HUES64 (cell line): ENCODE measurements around the gene TCF3.
A peak's percentile ranks its signal among the peaks of the same experiment; 100 is the strongest.

Experiments
- H3K27ac ChIP-seq: 2 replicates; pipeline ENCODE4 v1.7.0; 2013; ENCODE audit warnings: low read depth, low read length, inconsistent platforms
- H3K27me3 ChIP-seq: 2 replicates; pipeline ENCODE4 v1.6.1; 2013; ENCODE audit warnings: mild to moderate bottlenecking, low read length; ENCODE audit not compliant: insufficient read depth
- H3K36me3 ChIP-seq: 2 replicates; pipeline ENCODE4 v1.6.1; 2013; ENCODE audit warnings: mild to moderate bottlenecking, low read length; ENCODE audit not compliant: insufficient read depth
- H3K4me1 ChIP-seq: 2 replicates; pipeline ENCODE4 v1.6.1; 2013; ENCODE audit warnings: mild to moderate bottlenecking, low read length, moderate library complexity; ENCODE audit not compliant: insufficient read depth
- H3K4me3 ChIP-seq: 2 replicates; pipeline ENCODE4 v1.5.1; 2013; ENCODE audit warnings: mild to moderate bottlenecking, low read length, moderate library complexity
- H3K9ac ChIP-seq: 2 replicates; pipeline ENCODE4 v1.6.1; 2013; ENCODE audit warnings: mild to moderate bottlenecking, low read depth, low read length
- H3K9me3 ChIP-seq: 2 replicates; pipeline ENCODE4 v1.6.1; 2013; ENCODE audit warnings: low read depth, low read length; ENCODE audit not compliant: insufficient read depth
- WGBS: fragments of 150-250, 120-280 bp; methylation state at CpG from one replicate; pipeline ENCODE4 v1.1.7; 2013; ENCODE audit warnings: missing lambda C conversion rate; 5-methylcytosine and 5-hydroxymethylcytosine counted together

Gene TCF3

DNA sequence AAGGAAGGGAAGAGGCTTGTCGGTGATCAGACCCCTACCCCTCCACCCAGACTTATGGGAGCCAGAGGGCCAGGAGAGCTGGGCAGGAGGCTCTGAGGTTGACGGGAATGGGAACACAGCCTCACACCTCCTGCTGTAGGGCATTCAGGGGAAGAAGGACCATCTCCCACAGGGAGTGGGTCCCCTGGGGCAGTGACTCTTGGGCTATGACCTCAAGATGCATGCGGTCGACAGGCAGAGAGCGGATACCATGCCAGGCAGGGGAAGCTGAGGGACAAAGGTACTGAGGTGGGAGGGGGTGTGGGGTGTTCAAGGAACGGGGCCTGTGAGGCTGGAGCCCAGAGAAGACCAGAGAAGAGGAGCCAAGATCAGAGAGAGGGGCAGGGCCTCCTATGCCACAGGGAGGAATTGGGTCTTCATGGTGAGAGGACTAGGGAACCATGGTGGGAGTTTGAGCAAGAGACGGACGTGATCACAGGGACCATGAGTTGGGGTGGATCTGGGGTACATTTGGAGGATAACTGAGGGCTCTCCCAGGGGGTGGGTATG is 4.6 kb upstream of the TCF3 start:
- H3K27ac ChIP-seq, result no peak overlapping the region
- no peak overlapping the region for H3K9ac ChIP-seq
- H3K36me3 ChIP-seq, result no peaks in the 10 kb centered on the region
- WGBS, result 88% methylated on average over 7 of the region's 8 CpGs
- no peaks in the 10 kb centered on the region for H3K9me3 ChIP-seq
- no peaks in the 10 kb centered on the region; the same call in 1 of the 2 replicates for H3K27me3 ChIP-seq
- no peak overlapping the region for H3K4me3 ChIP-seq
- H3K4me1 ChIP-seq, result no peaks in the 10 kb centered on the region

DNA sequence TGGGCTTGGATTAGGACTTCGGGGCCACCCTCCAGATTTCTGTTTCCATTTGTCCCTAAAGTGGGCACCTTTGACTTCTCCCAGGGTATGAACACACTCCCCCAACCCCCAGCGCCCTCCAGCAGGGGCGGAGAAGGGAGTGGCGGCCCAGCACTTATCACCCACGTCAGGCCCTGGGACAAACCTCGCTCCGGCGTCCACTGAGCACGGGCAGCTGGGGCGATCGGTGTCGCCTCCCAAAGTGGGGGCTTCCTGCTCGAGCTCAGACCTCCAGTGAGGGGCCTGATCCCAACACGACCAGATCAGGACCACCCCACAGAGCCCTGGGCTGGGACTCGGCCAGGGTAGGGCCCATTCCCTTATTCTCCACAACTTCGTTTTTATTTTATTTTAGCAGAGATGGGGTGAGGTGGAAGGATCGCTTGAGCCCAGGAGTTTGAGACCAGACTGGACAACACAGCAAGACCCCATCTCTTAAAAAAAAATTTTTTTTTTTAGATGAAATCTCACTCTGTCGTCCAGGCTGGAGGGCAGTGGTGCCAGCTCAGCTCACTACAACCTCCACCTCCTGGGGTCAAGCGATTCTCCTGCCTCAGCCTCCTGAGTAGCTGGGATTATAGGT is 3.7 kb upstream of the TCF3 start:
- H3K27me3 ChIP-seq, result no peaks in the 10 kb centered on the region; the same call in 1 of the 2 replicates
- H3K4me3 ChIP-seq, result no peak overlapping the region
- no peaks in the 10 kb centered on the region for H3K36me3 ChIP-seq
- no peak overlapping the region for H3K27ac ChIP-seq
- H3K9ac ChIP-seq, result no peak overlapping the region
- H3K9me3 ChIP-seq, result no peaks in the 10 kb centered on the region
- 88% methylated on average over 17 of the region's 19 CpGs for WGBS
- H3K4me1 ChIP-seq, result no peaks in the 10 kb centered on the region

GRCh38 chr19:1655131-1655981 is 2.9 kb upstream of the TCF3 start:
- Histone ChIP-seq H3K36me3 (no peaks in the 10 kb centered on the region), H3K4me3 (no peak overlapping the region), H3K27me3 (no peaks in the 10 kb centered on the region; the same call in 1 of the 2 replicates), H3K9me3 (no peaks in the 10 kb centered on the region), H3K4me1 (no peaks in the 10 kb centered on the region), H3K27ac (no peak overlapping the region), H3K9ac (no peak overlapping the region)
- WGBS, result 90% methylated on average over 34 of the region's 34 CpGs

DNA sequence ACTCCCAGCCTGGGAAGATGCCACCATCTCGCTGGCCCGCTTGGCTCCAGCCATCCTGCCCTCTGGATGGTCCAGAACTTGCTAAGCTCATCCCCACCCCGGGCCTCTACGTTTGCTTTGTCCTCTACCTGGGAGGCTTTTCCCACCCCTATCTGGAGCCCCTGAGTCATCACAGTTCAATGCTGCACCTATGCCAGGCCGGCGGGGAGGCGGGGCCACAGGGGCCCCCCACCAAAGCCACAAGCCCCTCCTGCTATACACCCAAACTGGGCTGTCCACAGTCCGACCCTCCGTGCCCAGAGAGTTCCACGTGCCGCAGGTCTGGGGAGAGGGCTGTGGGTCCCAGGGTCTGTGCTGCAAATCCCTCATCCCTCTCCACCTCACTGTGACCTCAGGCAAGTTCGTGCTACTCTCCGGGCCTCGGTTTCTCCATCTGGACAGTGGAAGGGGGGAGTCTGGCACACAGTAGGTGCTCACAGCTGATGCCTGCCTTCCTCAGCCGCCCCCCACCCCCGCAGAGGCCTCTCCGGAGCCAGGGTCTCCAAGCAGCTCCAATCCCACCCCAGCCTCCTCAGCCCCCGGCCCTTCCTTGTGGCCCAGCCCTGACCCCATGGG is 1.9 kb upstream of the TCF3 start:
- peaks cover 8% of the 10 kb centered on the region for H3K36me3 ChIP-seq
- no peaks in the 10 kb centered on the region; the same call in 1 of the 2 replicates for H3K27me3 ChIP-seq
- H3K4me3 ChIP-seq, result no peak overlapping the region
- H3K9ac ChIP-seq, result no peak overlapping the region
- no peak overlapping the region for H3K27ac ChIP-seq
- H3K4me1 ChIP-seq, result no peaks in the 10 kb centered on the region
- WGBS, result 87% methylated on average over 18 of the region's 18 CpGs
- H3K9me3 ChIP-seq, result no peaks in the 10 kb centered on the region

DNA sequence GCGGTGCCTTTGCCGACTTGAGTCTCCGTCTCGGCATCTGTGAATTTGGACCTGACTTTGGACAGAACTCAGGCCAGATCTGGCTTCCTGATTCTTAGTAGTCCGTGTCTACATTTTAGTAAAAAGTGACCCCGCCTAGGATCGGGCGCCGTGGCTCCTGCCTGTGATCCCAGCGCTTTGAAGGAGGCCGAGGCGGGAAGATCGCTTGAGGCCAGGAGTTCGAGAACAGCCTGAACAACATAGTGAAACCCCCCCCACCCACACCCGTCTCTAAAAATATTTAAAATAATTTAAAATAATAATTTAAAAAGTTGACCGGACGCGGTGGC is 849 bp upstream of the TCF3 start:
- H3K27ac ChIP-seq, result 0 out of 2 replicates have a peak overlapping the region, but pooled peaks have one; percentile 32
- WGBS, result 35% methylated on average over 17 of the region's 18 CpGs
- H3K9ac ChIP-seq, result peak overlapping the region; percentile 98
- no peaks in the 10 kb centered on the region for H3K9me3 ChIP-seq
- peak overlapping the region; percentile 70 for H3K4me3 ChIP-seq
- H3K36me3 ChIP-seq, result peaks cover 18% of the 10 kb centered on the region
- no peaks in the 10 kb centered on the region for H3K4me1 ChIP-seq
- H3K27me3 ChIP-seq, result no peaks in the 10 kb centered on the region

GRCh38 chr19:1651568-1652291 is 685 bp downstream of the TCF3 start:
- H3K36me3 ChIP-seq, result peaks cover 31% of the 10 kb centered on the region
- H3K27me3 ChIP-seq, result no peaks in the 10 kb centered on the region
- no peaks in the 10 kb centered on the region for H3K9me3 ChIP-seq
- H3K27ac ChIP-seq, result peak overlapping the region; percentile 97
- peak overlapping the region; percentile 93 for H3K9ac ChIP-seq
- no peaks in the 10 kb centered on the region for H3K4me1 ChIP-seq
- peak overlapping the region; percentile 77 for H3K4me3 ChIP-seq
- under 1% methylated on average over 98 of the region's 101 CpGs for WGBS

- H3K4me3 ChIP-seq, result peak overlapping the region; percentile 77
- peaks cover 40% of the 10 kb centered on the region for H3K36me3 ChIP-seq
- 2% methylated on average over 36 of the region's 36 CpGs for WGBS
- peak overlapping the region; percentile 93 for H3K9ac ChIP-seq
- no peaks in the 10 kb centered on the region for H3K4me1 ChIP-seq
- peak overlapping the region; percentile 97 for H3K27ac ChIP-seq
- no peaks in the 10 kb centered on the region for H3K27me3 ChIP-seq
- H3K9me3 ChIP-seq, result no peaks in the 10 kb centered on the region
These were observed 1.5 kb downstream of the TCF3 start for GRCh38 chr19:1650650-1651567.

DNA sequence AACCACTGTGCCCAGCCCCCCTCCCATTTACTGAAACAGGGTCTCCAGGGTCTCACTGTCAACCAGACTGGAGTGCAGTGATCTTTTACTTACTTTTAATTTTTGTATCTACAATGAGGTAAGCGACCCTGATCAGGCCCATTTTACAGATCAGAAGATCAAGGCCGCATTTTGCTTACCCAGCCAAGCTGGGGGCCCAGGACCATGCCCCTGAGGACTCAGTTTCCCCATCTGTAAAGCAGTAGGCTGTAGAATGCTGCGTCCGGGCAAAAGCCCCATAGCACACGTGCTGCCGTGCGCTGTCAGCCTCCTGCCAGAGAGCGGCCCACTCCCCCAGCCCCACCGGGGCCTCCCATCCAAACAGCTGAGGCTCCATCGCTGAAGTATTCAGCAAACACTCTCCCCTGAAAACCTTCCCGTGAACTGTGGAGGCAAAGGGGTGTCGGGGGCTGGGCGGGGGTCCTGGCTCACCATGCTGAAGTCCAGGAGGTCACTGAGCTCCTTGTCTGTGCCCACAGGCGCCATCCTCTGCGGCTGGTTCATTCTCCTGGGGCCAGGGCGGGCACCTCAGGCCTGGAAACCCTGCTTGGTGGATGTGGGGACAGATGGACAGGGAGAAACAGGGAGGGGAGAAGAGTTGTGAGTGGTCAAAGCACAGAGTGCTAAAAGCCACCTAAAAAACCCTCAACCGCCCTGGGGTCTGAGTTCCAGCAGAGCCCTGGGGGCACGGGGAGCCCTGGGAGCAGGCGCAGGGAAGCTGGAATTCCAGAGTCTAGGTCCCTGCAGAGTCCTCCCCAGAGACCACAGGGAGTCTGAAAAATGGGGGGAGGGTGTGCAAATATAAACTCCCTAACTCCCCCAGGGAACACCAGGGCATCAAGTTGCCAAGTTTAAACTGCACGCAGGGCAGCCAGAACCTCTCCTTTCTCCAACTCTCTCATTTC is 2.4 kb downstream of the TCF3 start:
- no peaks in the 10 kb centered on the region for H3K4me1 ChIP-seq
- peak overlapping the region; percentile 77 for H3K4me3 ChIP-seq
- peaks cover 49% of the 10 kb centered on the region for H3K36me3 ChIP-seq
- peak overlapping the region; percentile 97; the same call in 1 of the 2 replicates for H3K27ac ChIP-seq
- no peaks in the 10 kb centered on the region for H3K27me3 ChIP-seq
- H3K9ac ChIP-seq, result peak overlapping the region; percentile 93
- H3K9me3 ChIP-seq, result no peaks in the 10 kb centered on the region
- WGBS, result 85% methylated on average over 20 of the region's 20 CpGs

DNA sequence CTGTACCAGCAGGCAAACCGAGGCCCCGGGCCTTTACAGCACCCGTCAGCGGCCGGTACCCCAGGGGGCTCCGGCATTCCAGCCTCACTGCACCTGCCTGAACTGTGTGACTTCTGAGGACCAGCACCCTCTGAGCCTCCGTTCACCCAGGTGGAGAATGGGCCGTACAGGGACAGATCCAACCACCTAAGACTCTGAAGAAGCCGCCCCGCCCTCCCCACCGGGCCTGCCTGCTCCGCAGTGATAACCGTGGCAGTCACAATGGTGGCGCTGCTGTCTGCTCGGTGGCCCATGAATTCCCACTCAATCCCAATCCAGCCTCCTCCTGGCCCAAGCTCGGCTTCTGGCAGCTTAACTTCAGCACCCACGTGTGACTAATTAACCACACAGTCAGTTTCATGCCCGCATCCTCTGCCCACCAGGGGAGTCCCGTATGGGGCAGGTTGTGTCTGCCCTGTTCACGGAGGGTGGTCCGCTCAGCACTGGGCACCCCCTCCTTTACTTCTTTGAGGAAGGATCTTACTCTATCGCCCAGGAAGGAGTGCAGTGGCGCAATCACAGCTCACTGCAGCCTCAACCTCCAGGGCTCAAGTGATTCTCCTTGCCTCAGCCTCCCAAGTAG is 3.4 kb downstream of the TCF3 start:
- WGBS, result 91% methylated on average over 23 of the region's 23 CpGs
- H3K27ac ChIP-seq, result no peak overlapping the region
- no peak overlapping the region for H3K9ac ChIP-seq
- no peaks in the 10 kb centered on the region for H3K9me3 ChIP-seq
- no peaks in the 10 kb centered on the region for H3K4me1 ChIP-seq
- H3K4me3 ChIP-seq, result no peak overlapping the region
- H3K27me3 ChIP-seq, result no peaks in the 10 kb centered on the region
- H3K36me3 ChIP-seq, result peaks cover 57% of the 10 kb centered on the region
